Measurements from ENCODE around the gene PGAM1.

- TF ChIP-seq KMT2B (CRISPR knock-in tag; IDR thresholded peaks at IDR 0.05) = no peak
- no peak for TF ChIP-seq TAF1 (CRISPR knock-in tag; IDR thresholded peaks at IDR 0.05)
- no peak for TF ChIP-seq ZBTB26 (CRISPR knock-in tag; IDR thresholded peaks at IDR 0.05; ENCODE audit: borderline replicate concordance)
- no peak for TF ChIP-seq HDAC6 (IDR thresholded peaks at IDR 0.05; ENCODE audit: low read depth, low read length)
- TF ChIP-seq EP300 (IDR thresholded peaks at IDR 0.05; ENCODE audit: low read depth in 2 of 2, low read length in 2 of 2) = no peak
- no peak for TF ChIP-seq EP300 (CRISPR knock-in tag; IDR thresholded peaks at IDR 0.05; ENCODE audit: borderline replicate concordance)
- no peak for TF ChIP-seq CTCF (CRISPR knock-in tag; IDR thresholded peaks at IDR 0.05)
- TF ChIP-seq RNF2 (conservative IDR thresholded peaks at IDR 0.05; ENCODE audit: low read depth) = no peak
- TF ChIP-seq, protein P1, sequence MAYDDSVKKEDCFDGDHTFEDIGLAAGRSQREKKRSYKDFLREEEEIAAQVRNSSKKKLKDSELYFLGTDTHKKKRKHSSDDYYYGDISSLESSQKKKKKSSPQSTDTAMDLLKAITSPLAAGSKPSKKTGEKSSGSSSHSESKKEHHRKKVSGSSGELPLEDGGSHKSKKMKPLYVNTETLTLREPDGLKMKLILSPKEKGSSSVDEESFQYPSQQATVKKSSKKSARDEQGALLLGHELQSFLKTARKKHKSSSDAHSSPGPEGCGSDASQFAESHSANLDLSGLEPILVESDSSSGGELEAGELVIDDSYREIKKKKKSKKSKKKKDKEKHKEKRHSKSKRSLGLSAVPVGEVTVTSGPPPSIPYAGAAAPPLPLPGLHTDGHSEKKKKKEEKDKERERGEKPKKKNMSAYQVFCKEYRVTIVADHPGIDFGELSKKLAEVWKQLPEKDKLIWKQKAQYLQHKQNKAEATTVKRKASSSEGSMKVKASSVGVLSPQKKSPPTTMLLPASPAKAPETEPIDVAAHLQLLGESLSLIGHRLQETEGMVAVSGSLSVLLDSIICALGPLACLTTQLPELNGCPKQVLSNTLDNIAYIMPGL (CRISPR knock-in tag; IDR thresholded peaks at IDR 0.05; ENCODE audit: borderline replicate concordance in 1 of 2, low read depth in 1 of 2) = no peak; a peak in 1 of 4 replicates
- TF ChIP-seq, protein P2, sequence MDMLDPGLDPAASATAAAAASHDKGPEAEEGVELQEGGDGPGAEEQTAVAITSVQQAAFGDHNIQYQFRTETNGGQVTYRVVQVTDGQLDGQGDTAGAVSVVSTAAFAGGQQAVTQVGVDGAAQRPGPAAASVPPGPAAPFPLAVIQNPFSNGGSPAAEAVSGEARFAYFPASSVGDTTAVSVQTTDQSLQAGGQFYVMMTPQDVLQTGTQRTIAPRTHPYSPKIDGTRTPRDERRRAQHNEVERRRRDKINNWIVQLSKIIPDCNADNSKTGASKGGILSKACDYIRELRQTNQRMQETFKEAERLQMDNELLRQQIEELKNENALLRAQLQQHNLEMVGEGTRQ (IDR thresholded peaks at IDR 0.05; ENCODE audit: low read depth, low read length) = no peak
- TF ChIP-seq, protein P2 (CRISPR knock-in tag; IDR thresholded peaks at IDR 0.05; ENCODE audit: borderline replicate concordance) = no peak
- TF ChIP-seq FOXA1 (IDR thresholded peaks at IDR 0.05) = no peak
- no peak for TF ChIP-seq FOXA1 (CRISPR knock-in tag; IDR thresholded peaks at IDR 0.05)
- no peak for TF ChIP-seq TBP (CRISPR knock-in tag; IDR thresholded peaks at IDR 0.05)
- TF ChIP-seq, protein P3, sequence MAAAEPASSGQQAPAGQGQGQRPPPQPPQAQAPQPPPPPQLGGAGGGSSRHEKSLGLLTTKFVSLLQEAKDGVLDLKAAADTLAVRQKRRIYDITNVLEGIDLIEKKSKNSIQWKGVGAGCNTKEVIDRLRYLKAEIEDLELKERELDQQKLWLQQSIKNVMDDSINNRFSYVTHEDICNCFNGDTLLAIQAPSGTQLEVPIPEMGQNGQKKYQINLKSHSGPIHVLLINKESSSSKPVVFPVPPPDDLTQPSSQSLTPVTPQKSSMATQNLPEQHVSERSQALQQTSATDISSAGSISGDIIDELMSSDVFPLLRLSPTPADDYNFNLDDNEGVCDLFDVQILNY (CRISPR knock-in tag; conservative IDR thresholded peaks at IDR 0.05) = no peak
- no peak for TF ChIP-seq ZFP1 (CRISPR knock-in tag; IDR thresholded peaks at IDR 0.05)
- no peak for TF ChIP-seq TCF7L2 (IDR thresholded peaks at IDR 0.05; ENCODE audit: low read depth, low read length)
These were observed 26.0 kb upstream of the PGAM1 start for GRCh38 chr10:97399843-97400545.

Measured in HepG2 (cell line).